OCI-LY1 (cell line): Measurements from ENCODE around the gene DDX4.
"Not testable (repeated sequence)": the region's sequence is repeated elsewhere in the genome, so short reads cannot be mapped to it uniquely, and the experiment has no call there.

Experiments used
- H2AFZ ChIP-seq: fragments of 200-600 bp; sonication (generic), shearing (Covaris generic); 2 replicates; pipeline ENCODE4 v1.6.0; 2014; ENCODE audit warnings: antibody characterized with exemption, mild to moderate bottlenecking, low read length
- H3F3A ChIP-seq: fragments of 200-600 bp; sonication (generic), shearing (Covaris generic); 2 replicates; pipeline ENCODE4 v1.6.0; 2014; ENCODE audit warnings: mild to moderate bottlenecking, antibody characterized with exemption, low read length, moderate library complexity; ENCODE audit not compliant: insufficient read depth
- H3K27ac ChIP-seq: fragments of 200-600 bp; sonication (generic); 2 replicates; pipeline ENCODE4 v1.5.1; 2014; ENCODE audit warnings: low read length, mixed run types, mild to moderate bottlenecking, low read depth; ENCODE audit not compliant: poor library complexity, severe bottlenecking
- H3K27me3 ChIP-seq: fragments of 200-600 bp; sonication (generic); 2 replicates; pipeline ENCODE4 v1.6.0; 2014; ENCODE audit warnings: antibody characterized with exemption, mild to moderate bottlenecking, low read length, moderate library complexity; ENCODE audit not compliant: insufficient read depth
- H3K36me3 ChIP-seq: fragments of 200-600 bp; sonication (generic); 2 replicates; pipeline ENCODE4 v1.6.1; 2014; ENCODE audit warnings: mild to moderate bottlenecking, antibody characterized with exemption, low read length, moderate library complexity, mixed read lengths; ENCODE audit not compliant: insufficient read depth
- H3K4me1 ChIP-seq: fragments of 200-600 bp; sonication (generic); 2 replicates; pipeline ENCODE4 v1.5.1; 2014; ENCODE audit warnings: mild to moderate bottlenecking, low read length, moderate library complexity; ENCODE audit not compliant: insufficient read depth, severe bottlenecking
- H3K4me2 ChIP-seq: fragments of 200-600 bp; sonication (generic), shearing (Covaris generic); 2 replicates; pipeline ENCODE4 v1.6.1; 2014; ENCODE audit warnings: low read length
- H3K4me3 ChIP-seq: fragments of 200-600 bp; sonication (generic); 2 replicates; pipeline ENCODE4 v1.5.1; 2014; ENCODE audit warnings: low read length, low read depth, mild to moderate bottlenecking, mixed read lengths; ENCODE audit not compliant: poor library complexity, severe bottlenecking
- H3K79me2 ChIP-seq: fragments of 200-600 bp; shearing (Covaris generic); 2 replicates; pipeline ENCODE4 v1.6.1; 2016; ENCODE audit warnings: mixed run types, low read length, mixed read lengths; ENCODE audit not compliant: insufficient read depth
- H3K9ac ChIP-seq: fragments of 200-600 bp; sonication (generic), shearing (Covaris generic); 2 replicates; pipeline ENCODE4 v1.6.1; 2014; ENCODE audit warnings: mild to moderate bottlenecking, low read length, mixed read lengths
- H3K9me2 ChIP-seq: fragments of 200-600 bp; sonication (generic), shearing (Covaris generic); 2 replicates; pipeline ENCODE4 v1.6.1; 2014; ENCODE audit warnings: low read depth, mild to moderate bottlenecking, low read length, mixed read lengths
- H3K9me3 ChIP-seq: fragments of 200-600 bp; shearing (Covaris generic); 2 replicates; pipeline ENCODE4 v1.6.1; 2014; ENCODE audit warnings: low read length, mixed read lengths
- H4K20me1 ChIP-seq: fragments of 200-600 bp; sonication (generic), shearing (Covaris generic); 2 replicates; pipeline ENCODE4 v1.6.0; 2016; ENCODE audit warnings: mild to moderate bottlenecking, low read length; ENCODE audit not compliant: insufficient read depth
- EZH2 ChIP-seq: fragments of 200-600 bp; sonication (generic), shearing (Covaris generic); IDR thresholded peaks from 2 replicates; pipeline ENCODE4 v1.8.0; 2017; ENCODE audit warnings: borderline replicate concordance, mixed run types, mild to moderate bottlenecking, antibody characterized with exemption, low read length, moderate library complexity, mixed read lengths
- TF ChIP-seq, protein P1 (sequence below): fragments of 200-600 bp; sonication (generic), shearing (Covaris generic); IDR thresholded peaks from 2 replicates; pipeline ENCODE4 v1.5.1; 2017; ENCODE audit warnings: mild to moderate bottlenecking, antibody characterized with exemption, low read length, moderate library complexity, mixed read lengths

The DDX4 gene

GRCh38 chr5:55777332-55777731 is 39.5 kb downstream of the DDX4 start:
- Histone ChIP-seq H3K4me3 (no peak overlapping the region), H3K4me2 (no peak overlapping the region), H2AFZ (no peak overlapping the region), H3K9me3 (no peaks in the 10 kb centered on the region), H3K9ac (no peak overlapping the region), H3K36me3 (no peaks in the 10 kb centered on the region), H3F3A (no peaks in the 10 kb centered on the region), H4K20me1 (no peaks in the 10 kb centered on the region), H3K27ac (no peak overlapping the region), H3K4me1 (no peaks in the 10 kb centered on the region), H3K79me2 (no peaks in the 10 kb centered on the region), H3K27me3 (no peaks in the 10 kb centered on the region), H3K9me2 (no peaks in the 10 kb centered on the region)
- TF ChIP-seq EZH2, result no peak
- TF ChIP-seq, protein P1, sequence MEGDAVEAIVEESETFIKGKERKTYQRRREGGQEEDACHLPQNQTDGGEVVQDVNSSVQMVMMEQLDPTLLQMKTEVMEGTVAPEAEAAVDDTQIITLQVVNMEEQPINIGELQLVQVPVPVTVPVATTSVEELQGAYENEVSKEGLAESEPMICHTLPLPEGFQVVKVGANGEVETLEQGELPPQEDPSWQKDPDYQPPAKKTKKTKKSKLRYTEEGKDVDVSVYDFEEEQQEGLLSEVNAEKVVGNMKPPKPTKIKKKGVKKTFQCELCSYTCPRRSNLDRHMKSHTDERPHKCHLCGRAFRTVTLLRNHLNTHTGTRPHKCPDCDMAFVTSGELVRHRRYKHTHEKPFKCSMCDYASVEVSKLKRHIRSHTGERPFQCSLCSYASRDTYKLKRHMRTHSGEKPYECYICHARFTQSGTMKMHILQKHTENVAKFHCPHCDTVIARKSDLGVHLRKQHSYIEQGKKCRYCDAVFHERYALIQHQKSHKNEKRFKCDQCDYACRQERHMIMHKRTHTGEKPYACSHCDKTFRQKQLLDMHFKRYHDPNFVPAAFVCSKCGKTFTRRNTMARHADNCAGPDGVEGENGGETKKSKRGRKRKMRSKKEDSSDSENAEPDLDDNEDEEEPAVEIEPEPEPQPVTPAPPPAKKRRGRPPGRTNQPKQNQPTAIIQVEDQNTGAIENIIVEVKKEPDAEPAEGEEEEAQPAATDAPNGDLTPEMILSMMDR, result no peak

- Histone ChIP-seq H4K20me1 (no peaks in the 10 kb centered on the region), H3K4me2 (no peak overlapping the region), H3F3A (no peaks in the 10 kb centered on the region), H3K79me2 (no peaks in the 10 kb centered on the region), H3K9me3 (no peaks in the 10 kb centered on the region), H3K4me1 (no peaks in the 10 kb centered on the region), H3K9ac (no peak overlapping the region), H3K4me3 (no peak overlapping the region), H3K27me3 (no peaks in the 10 kb centered on the region), H3K9me2 (no peaks in the 10 kb centered on the region), H2AFZ (no peak overlapping the region), H3K27ac (no peak overlapping the region), H3K36me3 (no peaks in the 10 kb centered on the region)
- TF ChIP-seq, protein P1, result no peak
- TF ChIP-seq EZH2, result no peak
Observed at GRCh38 chr5:55800924-55801323, 63.1 kb downstream of the DDX4 start.

- not testable (repeated sequence) for H3F3A ChIP-seq, H3K4me3 ChIP-seq, H3K4me1 ChIP-seq, H3K9me3 ChIP-seq, H3K36me3 ChIP-seq, H3K4me2 ChIP-seq, H3K9ac ChIP-seq, H3K27me3 ChIP-seq, H2AFZ ChIP-seq, H3K27ac ChIP-seq, H3K79me2 ChIP-seq, H4K20me1 ChIP-seq, H3K9me2 ChIP-seq
Observed at GRCh38 chr5:55808814-55809213, 71.0 kb downstream of the DDX4 start.

GRCh38 chr5:55815939-55816338 is 78.1 kb downstream of the DDX4 start:
- not testable (repeated sequence) for H3K4me3 ChIP-seq, H4K20me1 ChIP-seq, H3K27me3 ChIP-seq, H3K4me1 ChIP-seq, H3K4me2 ChIP-seq, H3K79me2 ChIP-seq, H3K36me3 ChIP-seq, H3K9me2 ChIP-seq, H2AFZ ChIP-seq, H3K9me3 ChIP-seq, H3F3A ChIP-seq, H3K9ac ChIP-seq, H3K27ac ChIP-seq
